GDM1 (cell line): ENCODE measurements around the gene CDH5.
"Not testable (repeated sequence)": the region's sequence is repeated elsewhere in the genome, so short reads cannot be mapped to it uniquely, and the experiment has no call there.

Experiments
- DNase-seq: peaks from one replicate; lab custom pipeline; 2025; lab: John Stamatoyannopoulos, UW

Gene CDH5

GRCh38 chr16:66437391-66437945, 71.0 kb downstream of the CDH5 start:
- no peak for DNase-seq

- DNase-seq: no peak
Observed at GRCh38 chr16:66438536-66438935, 72.0 kb downstream of the CDH5 start.

- no peak for DNase-seq
Observed at GRCh38 chr16:66439051-66439730, 72.7 kb downstream of the CDH5 start.

DNA sequence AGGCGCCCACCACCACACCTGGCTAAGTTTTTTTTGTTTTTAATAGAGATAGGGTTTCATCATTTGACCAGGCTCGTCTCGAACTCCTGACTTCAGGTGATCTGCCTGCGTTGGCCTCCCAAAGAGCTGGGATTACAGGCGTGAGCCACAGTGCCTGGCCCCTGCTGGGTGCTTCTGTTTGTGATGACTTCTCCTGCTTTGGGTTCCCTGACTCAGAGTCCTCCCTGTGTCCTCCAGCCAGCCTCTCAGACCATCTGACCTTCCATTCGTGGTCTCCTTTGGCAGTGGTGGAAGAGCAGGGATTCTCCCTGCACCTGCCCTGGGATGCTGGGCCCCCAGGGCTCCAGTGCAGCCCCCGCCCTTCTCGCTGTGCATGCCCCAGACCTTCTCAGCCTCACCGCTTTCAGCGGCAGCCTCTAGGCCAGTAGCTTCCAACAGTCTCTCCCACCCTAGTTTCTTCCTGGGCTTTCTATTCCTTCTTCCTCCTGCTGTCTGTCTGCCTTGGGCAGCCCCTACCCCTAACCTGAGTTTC, 73.8 kb downstream of the CDH5 start:
- no peak for DNase-seq

DNA sequence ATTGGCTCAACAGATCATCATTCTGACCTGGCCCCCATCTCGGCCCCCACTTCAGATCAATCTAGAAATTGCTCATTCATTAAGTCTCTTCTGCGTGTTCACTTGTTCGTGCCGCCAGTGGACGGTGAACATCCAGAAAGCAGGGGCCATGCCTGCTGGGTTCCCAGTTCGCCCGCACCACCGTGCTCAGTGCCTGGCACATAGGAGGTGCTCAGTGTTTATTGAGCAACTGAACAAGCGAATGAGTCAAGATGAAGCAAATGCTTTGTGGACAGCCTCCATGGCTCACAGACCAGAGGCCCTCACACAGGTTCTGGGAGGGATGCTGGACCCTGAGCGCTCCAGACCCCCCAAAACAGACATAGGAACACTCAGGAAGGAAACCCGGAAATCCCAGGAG, 74.5 kb downstream of the CDH5 start:
- no peak for DNase-seq

DNA sequence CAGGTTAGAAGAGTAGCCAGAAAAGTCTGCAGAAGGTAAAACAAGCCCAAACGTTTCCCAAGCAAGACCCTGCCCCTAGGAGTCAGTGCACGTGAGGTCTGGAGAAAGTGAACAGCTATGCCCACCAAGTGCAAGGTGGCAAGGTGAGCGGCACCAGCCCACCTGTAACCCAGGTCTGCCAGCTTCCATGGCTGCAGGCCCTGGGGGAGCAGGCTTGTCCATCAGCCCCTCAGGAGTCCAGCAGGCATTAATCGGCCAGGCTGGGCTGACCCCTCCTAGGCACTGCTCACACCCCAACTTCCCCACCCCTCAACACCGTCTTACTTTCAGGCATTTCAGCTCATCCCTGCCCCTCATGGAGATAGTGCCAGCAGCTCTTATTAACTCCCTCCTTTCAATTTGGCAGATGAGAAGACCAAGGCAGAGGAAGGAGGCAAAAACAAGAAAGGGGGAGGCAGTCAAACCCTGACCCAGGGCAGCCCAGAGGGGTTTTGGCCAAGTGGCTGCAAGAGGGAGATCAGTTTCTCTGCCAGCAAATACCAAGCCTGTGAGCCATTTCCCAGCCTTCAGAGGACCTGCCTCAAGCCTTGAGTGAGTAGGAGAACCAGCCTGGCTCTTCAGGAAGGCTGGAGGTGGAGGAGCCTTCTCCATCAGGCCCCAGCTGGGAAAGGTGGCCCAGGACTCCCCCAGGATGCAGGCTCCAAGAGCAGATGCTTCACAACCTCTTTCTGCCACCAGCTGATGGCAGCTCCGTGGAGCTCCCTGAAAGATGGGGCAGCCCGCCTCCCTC, 75.3 kb downstream of the CDH5 start:
- DNase-seq: no peak

GRCh38 chr16:66442502-66443268, 76.2 kb downstream of the CDH5 start:
- no peak for DNase-seq

- DNase-seq: no peak
Observed at GRCh38 chr16:66443269-66443652, 76.8 kb downstream of the CDH5 start.

DNA sequence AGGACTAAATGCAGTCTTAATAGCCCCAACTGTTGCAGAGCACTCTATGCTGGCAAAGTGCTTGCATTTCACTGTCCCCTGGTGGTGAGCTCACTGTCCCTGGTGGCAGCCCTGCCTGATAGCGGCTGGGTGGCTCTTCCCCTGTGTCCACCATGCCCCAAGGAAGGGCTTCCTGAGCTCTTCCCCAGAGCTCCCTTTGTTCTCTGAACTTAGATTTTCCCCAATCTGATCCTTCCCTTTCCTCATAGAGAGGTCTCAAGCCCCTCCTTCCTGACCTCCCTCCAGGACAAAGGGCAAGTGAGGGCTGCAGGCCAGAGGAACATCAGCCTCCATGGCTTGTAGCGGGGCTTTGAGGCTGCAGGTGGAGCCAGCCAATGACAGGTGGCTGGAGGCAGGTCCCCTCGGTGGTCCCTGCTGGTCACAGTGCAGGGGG, 77.6 kb downstream of the CDH5 start:
- DNase-seq: no peak

GRCh38 chr16:66446737-66447136, 80.2 kb downstream of the CDH5 start:
- no peak for DNase-seq

DNA sequence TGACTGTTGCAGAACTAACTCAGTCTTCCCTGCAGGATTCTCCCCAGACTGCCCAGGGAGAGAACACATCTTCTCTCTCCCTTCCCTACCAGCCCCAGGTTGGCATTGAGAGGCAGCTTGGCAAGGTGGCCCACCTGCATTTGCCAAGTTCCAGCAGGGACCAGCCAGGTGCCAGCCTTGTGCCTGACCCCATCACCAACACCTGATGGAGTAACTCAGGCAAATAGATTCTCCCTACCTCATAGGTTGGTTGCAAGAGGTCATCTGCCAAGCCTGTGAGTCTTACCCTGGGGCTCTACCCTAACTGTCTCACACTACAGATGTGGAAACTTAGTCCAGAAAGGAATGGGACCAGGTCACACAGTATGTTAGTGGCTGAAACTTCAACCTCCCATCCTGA, 81.0 kb downstream of the CDH5 start:
- DNase-seq: no peak

DNA sequence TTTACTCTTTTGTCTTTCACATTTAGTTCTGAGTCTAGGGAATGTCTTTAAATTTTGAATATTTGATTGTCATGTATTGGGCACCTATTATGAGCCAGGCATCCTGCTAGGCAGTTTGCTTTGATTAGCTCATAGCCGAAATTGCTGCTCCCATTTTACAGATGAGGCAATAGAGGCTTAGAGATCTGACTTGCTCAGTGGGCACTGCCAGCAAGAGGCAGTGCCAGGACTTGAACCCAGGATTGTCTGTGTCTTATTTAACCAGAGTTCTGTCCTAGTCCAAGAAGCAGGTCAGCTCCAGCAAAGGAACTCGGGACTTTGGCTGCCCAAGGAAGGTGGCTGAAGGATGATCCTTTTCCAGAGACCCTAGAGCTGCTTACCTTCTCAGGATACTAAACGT, 85.1 kb downstream of the CDH5 start:
- DNase-seq: no peak

GRCh38 chr16:66453230-66453629, 86.7 kb downstream of the CDH5 start:
- DNase-seq: not testable (repeated sequence)
